AML-193 (cell line): ENCODE measurements around the gene GABARAPL2.
"Not testable (repeated sequence)": the region's sequence is repeated elsewhere in the genome, so short reads cannot be mapped to it uniquely, and the experiment has no call there.

Experiments used
- DNase-seq, 2 experiments: peaks; one replicate each; lab custom pipeline; 2025; lab: John Stamatoyannopoulos, UW

Gene GABARAPL2

GRCh38 chr16:75591927-75592326, 25.7 kb downstream of the GABARAPL2 start:
- DNase-seq = not testable (repeated sequence)

- no peak for DNase-seq
Measured at GRCh38 chr16:75593308-75593707, 27.1 kb downstream of the GABARAPL2 start.

GRCh38 chr16:75593825-75594820, 27.9 kb downstream of the GABARAPL2 start:
- no peak for DNase-seq

- DNase-seq = no peak
Measured at GRCh38 chr16:75599452-75600277, 33.5 kb downstream of the GABARAPL2 start.

GRCh38 chr16:75603241-75603640, 37.1 kb downstream of the GABARAPL2 start:
- DNase-seq = no peak

GRCh38 chr16:75606507-75606906, 40.3 kb downstream of the GABARAPL2 start:
- no peak for DNase-seq

GRCh38 chr16:75614066-75614897, 48.1 kb downstream of the GABARAPL2 start:
- DNase-seq = no peak

- no peak for DNase-seq
Measured at GRCh38 chr16:75615619-75616018, 49.4 kb downstream of the GABARAPL2 start.

GRCh38 chr16:75616521-75617010, 50.4 kb downstream of the GABARAPL2 start:
- DNase-seq = no peak

GRCh38 chr16:75617121-75617520, 50.9 kb downstream of the GABARAPL2 start:
- no peak for DNase-seq

GRCh38 chr16:75618780-75619179, 52.6 kb downstream of the GABARAPL2 start:
- DNase-seq = no peak

GRCh38 chr16:75620326-75621169, 54.4 kb downstream of the GABARAPL2 start:
- no peak for DNase-seq

GRCh38 chr16:75621170-75621477, 54.9 kb downstream of the GABARAPL2 start:
- peak; percentile 31 to 48 for DNase-seq

- DNase-seq = peak; percentile 92 to 95
Measured at GRCh38 chr16:75622761-75623605, 56.8 kb downstream of the GABARAPL2 start, which contains the start of gene ADAT1. ADAT1 (minus strand) TSS chr16:75623281; CDS start chr16:75620799, 2,482 bp downstream.

- no peak for DNase-seq
Measured at GRCh38 chr16:75624921-75625334, 58.7 kb downstream of the GABARAPL2 start.

- no peak for DNase-seq
Measured at GRCh38 chr16:75626806-75627205, 60.6 kb downstream of the GABARAPL2 start.
